GM18507 (cell line): ENCODE data around the gene FNDC3A.
"Not testable (repeated sequence)": the region's sequence is repeated elsewhere in the genome, so short reads cannot be mapped to it uniquely, and the experiment has no call there.

ENCODE experiments used
- DNase-seq: peaks from one replicate; pipeline ENCODE4 v3.0.0; 2011; ENCODE audit warnings: low read depth; ENCODE audit not compliant: insufficient read length; ENCODE audit errors: extremely low spot score
- FAIRE-seq: peaks from 2 replicates; lab custom pipeline; 2011; peaks lifted over from hg19 to GRCh38; lab: Jason Lieb, UNC

FNDC3A gene

GRCh38 chr13:49026851-49027250 lies 51.1 kb downstream of the FNDC3A start:
- FAIRE-seq (no peak), DNase-seq (no peak)

GRCh38 chr13:49029570-49029969 lies 53.9 kb downstream of the FNDC3A start:
- no peak for DNase-seq
- no peak for FAIRE-seq

GRCh38 chr13:49030213-49030612 lies 54.5 kb downstream of the FNDC3A start:
- DNase-seq (no peak), FAIRE-seq (no peak)

- FAIRE-seq (no peak), DNase-seq (no peak)
These were observed 65.2 kb downstream of the FNDC3A start for GRCh38 chr13:49040872-49041271.

GRCh38 chr13:49042476-49042875 lies 66.8 kb downstream of the FNDC3A start:
- no peak for FAIRE-seq
- DNase-seq: no peak

- DNase-seq (no peak), FAIRE-seq (no peak)
These were observed 68.3 kb downstream of the FNDC3A start for GRCh38 chr13:49044008-49044407.

GRCh38 chr13:49044836-49045235 lies 69.1 kb downstream of the FNDC3A start:
- FAIRE-seq: no peak
- DNase-seq: no peak

GRCh38 chr13:49046002-49046401 lies 70.3 kb downstream of the FNDC3A start:
- FAIRE-seq (peak; percentile 15), DNase-seq (no peak)

- FAIRE-seq (no peak), DNase-seq (no peak)
These were observed 70.8 kb downstream of the FNDC3A start for GRCh38 chr13:49046519-49046918.

GRCh38 chr13:49052813-49053212 lies 77.1 kb downstream of the FNDC3A start:
- DNase-seq (no peak), FAIRE-seq (no peak)

GRCh38 chr13:49053215-49053614 lies 77.5 kb downstream of the FNDC3A start:
- DNase-seq (no peak), FAIRE-seq (no peak)

GRCh38 chr13:49053906-49054305 lies 78.2 kb downstream of the FNDC3A start:
- DNase-seq (no peak), FAIRE-seq (no peak)

GRCh38 chr13:49055021-49055420 lies 79.3 kb downstream of the FNDC3A start:
- DNase-seq (no peak), FAIRE-seq (no peak)

- DNase-seq (no peak), FAIRE-seq (no peak)
These were observed 81.5 kb downstream of the FNDC3A start for GRCh38 chr13:49057176-49057575.

- FAIRE-seq: peak; percentile 15
- no peak for DNase-seq
These were observed 83.0 kb downstream of the FNDC3A start for GRCh38 chr13:49058761-49059160.

- FAIRE-seq (no peak), DNase-seq (no peak)
These were observed 85.1 kb downstream of the FNDC3A start for GRCh38 chr13:49060678-49061387.

- not testable (repeated sequence) for DNase-seq, FAIRE-seq
These were observed 85.7 kb downstream of the FNDC3A start for GRCh38 chr13:49061388-49061752.

GRCh38 chr13:49062297-49062896 lies 86.7 kb downstream of the FNDC3A start:
- FAIRE-seq (no peak), DNase-seq (no peak)

GRCh38 chr13:49063011-49063410 lies 87.3 kb downstream of the FNDC3A start:
- no peak for FAIRE-seq

GRCh38 chr13:49063497-49063896 lies 87.8 kb downstream of the FNDC3A start:
- no peak for DNase-seq
- no peak for FAIRE-seq

More at GRCh38 chr13:49063011-49063410, 87.3 kb downstream of the FNDC3A start:
- DNase-seq: no peak

- FAIRE-seq: no peak
These were observed 88.8 kb downstream of the FNDC3A start for GRCh38 chr13:49064476-49064875.

More at GRCh38 chr13:49064476-49064875, 88.8 kb downstream of the FNDC3A start:
- no peak for DNase-seq
